OCI-LY3 (cell line): ENCODE data around the gene TPM4.

Experiments used
- H2AFZ ChIP-seq: fragments of 200-600, 300-600 bp; shearing (Covaris generic); 2 replicates; pipeline ENCODE4 v1.6.0; 2014; ENCODE audit warnings: antibody characterized with exemption, low read depth, low read length
- H3K27ac ChIP-seq: fragments of 200-600, 300-600 bp; sonication (generic); 2 replicates; pipeline ENCODE4 v1.5.1; 2014; ENCODE audit warnings: mild to moderate bottlenecking, low read length, moderate library complexity, mixed read lengths
- H3K27me3 ChIP-seq: fragments of 200-600, 300-600 bp; sonication (generic); 2 replicates; pipeline ENCODE4 v1.6.1; 2014; ENCODE audit warnings: low read depth, low read length, mixed read lengths
- H3K36me3 ChIP-seq: fragments of 200-600, 300-600 bp; sonication (generic); replicated peaks from 2 replicates; pipeline ENCODE3; 2014; ENCODE audit warnings: low read depth, low read length, mixed read lengths
- H3K4me1 ChIP-seq: fragments of 300-600, 200-600 bp; sonication (generic); 2 replicates; pipeline ENCODE4 v1.6.1; 2014; ENCODE audit warnings: low read length, mixed read lengths
- H3K4me2 ChIP-seq: fragments of 200-600, 300-600 bp; sonication (generic); 2 replicates; pipeline ENCODE4 v1.6.1; 2014; ENCODE audit warnings: low read length, mixed read lengths
- H3K4me3 ChIP-seq: fragments of 300-600, 200-600 bp; sonication (generic); 2 replicates; pipeline ENCODE4 v1.5.1; 2014; ENCODE audit warnings: antibody characterized with exemption, mild to moderate bottlenecking, low read length, moderate library complexity
- H3K79me2 ChIP-seq: fragments of 300-600, 200-600 bp; shearing (Covaris generic); 2 replicates; pipeline ENCODE4 v1.6.1; 2014; ENCODE audit warnings: mild to moderate bottlenecking, low read length, mixed read lengths
- H3K9ac ChIP-seq: fragments of 300-600, 200-600 bp; shearing (Covaris generic); 2 replicates; pipeline ENCODE4 v1.6.0; 2014; ENCODE audit warnings: mild to moderate bottlenecking, low read length, moderate library complexity
- H3K9me3 ChIP-seq: fragments of 200-600, 300-600 bp; shearing (Covaris generic); 2 replicates; pipeline ENCODE4 v1.6.1; 2014; ENCODE audit warnings: low read length, mixed read lengths; ENCODE audit not compliant: insufficient read depth
- H4K20me1 ChIP-seq: fragments of 200-600, 300-600 bp; sonication (generic); 2 replicates; pipeline ENCODE4 v1.6.1; 2016; ENCODE audit warnings: low read length, mixed read lengths; ENCODE audit not compliant: insufficient read depth
- CTCF ChIP-seq: fragments of 200-600, 300-600 bp; sonication (generic); IDR thresholded peaks from 2 replicates; pipeline ENCODE4 v1.5.1; 2014; ENCODE audit warnings: antibody characterized with exemption, low read length, low read depth
- EZH2phosphoT487 ChIP-seq: fragments of 200-600 bp; shearing (Covaris generic); IDR thresholded peaks from 2 replicates; pipeline ENCODE4 v1.6.1; 2018; ENCODE audit warnings: antibody characterized with exemption, mixed run types, low read depth

TPM4 gene

GRCh38 chr19:16036397-16036925 lies 39.8 kb upstream of the TPM4 start:
- H3K4me3 ChIP-seq: no peak overlapping the region
- H3K9ac ChIP-seq: no peak overlapping the region
- no peaks in the 10 kb centered on the region for H3K9me3 ChIP-seq
- H3K79me2 ChIP-seq: no peaks in the 10 kb centered on the region
- no peak overlapping the region for H3K27ac ChIP-seq
- no peaks in the 10 kb centered on the region for H3K27me3 ChIP-seq
- H3K4me2 ChIP-seq: no peak overlapping the region
- H3K36me3 ChIP-seq: no peaks in the 10 kb centered on the region
- H3K4me1 ChIP-seq: no peaks in the 10 kb centered on the region
- no peak overlapping the region for H2AFZ ChIP-seq
- H4K20me1 ChIP-seq: no peaks in the 10 kb centered on the region
- no peak for TF ChIP-seq EZH2phosphoT487
- TF ChIP-seq CTCF: no peak

- H3K36me3 ChIP-seq: no peaks in the 10 kb centered on the region
- TF ChIP-seq CTCF: no peak
- TF ChIP-seq EZH2phosphoT487: no peak
- no peak overlapping the region for H2AFZ ChIP-seq
- no peaks in the 10 kb centered on the region for H3K79me2 ChIP-seq
- H3K4me2 ChIP-seq: no peak overlapping the region
- H3K4me3 ChIP-seq: no peak overlapping the region
- H4K20me1 ChIP-seq: no peaks in the 10 kb centered on the region
- no peaks in the 10 kb centered on the region for H3K27me3 ChIP-seq
- no peak overlapping the region for H3K9ac ChIP-seq
- peaks cover 3% of the 10 kb centered on the region; the same call in 1 of the 2 replicates for H3K4me1 ChIP-seq
- H3K9me3 ChIP-seq: no peaks in the 10 kb centered on the region
- no peak overlapping the region for H3K27ac ChIP-seq
Observed at GRCh38 chr19:16036941-16037340, 39.4 kb upstream of the TPM4 start.

- Histone ChIP-seq H3K9me3 (no peaks in the 10 kb centered on the region), H2AFZ (no peak overlapping the region), H3K9ac (no peak overlapping the region), H3K4me1 (peaks cover 4% of the 10 kb centered on the region; the same call in 1 of the 2 replicates), H3K27ac (no peak overlapping the region), H3K4me2 (no peak overlapping the region), H3K79me2 (no peaks in the 10 kb centered on the region), H3K4me3 (no peak overlapping the region), H4K20me1 (no peaks in the 10 kb centered on the region), H3K36me3 (no peaks in the 10 kb centered on the region), H3K27me3 (no peaks in the 10 kb centered on the region)
- TF ChIP-seq CTCF (no peak), EZH2phosphoT487 (no peak)
Observed at GRCh38 chr19:16037424-16038195, 38.7 kb upstream of the TPM4 start.

GRCh38 chr19:16038196-16038695 lies 38.0 kb upstream of the TPM4 start:
- no peak overlapping the region for H3K4me3 ChIP-seq
- no peak overlapping the region for H3K4me2 ChIP-seq
- H3K36me3 ChIP-seq: no peaks in the 10 kb centered on the region
- TF ChIP-seq CTCF: no peak
- TF ChIP-seq EZH2phosphoT487: no peak
- no peak overlapping the region for H2AFZ ChIP-seq
- no peaks in the 10 kb centered on the region for H3K27me3 ChIP-seq
- H3K4me1 ChIP-seq: peaks cover 4% of the 10 kb centered on the region; the same call in 1 of the 2 replicates
- H3K27ac ChIP-seq: no peak overlapping the region
- H4K20me1 ChIP-seq: no peaks in the 10 kb centered on the region
- no peaks in the 10 kb centered on the region for H3K9me3 ChIP-seq
- H3K79me2 ChIP-seq: no peaks in the 10 kb centered on the region
- H3K9ac ChIP-seq: no peak overlapping the region
